ENCODE data around the gene TEN1. TPM values are rescaled to one million over a fixed set of nuclear protein-coding genes. Genes with fewer than 3 reads are reported as not detected.
A peak's percentile ranks its signal among the peaks of the same experiment; 100 is the strongest.

TEN1 gene
- total and polyA plus RNA-seq, 2 of the 13 experiments (the other 11 are each of a cell fraction or from before 2014, with no cell fraction given): 18.0 to 21.3 TPM

DNA sequence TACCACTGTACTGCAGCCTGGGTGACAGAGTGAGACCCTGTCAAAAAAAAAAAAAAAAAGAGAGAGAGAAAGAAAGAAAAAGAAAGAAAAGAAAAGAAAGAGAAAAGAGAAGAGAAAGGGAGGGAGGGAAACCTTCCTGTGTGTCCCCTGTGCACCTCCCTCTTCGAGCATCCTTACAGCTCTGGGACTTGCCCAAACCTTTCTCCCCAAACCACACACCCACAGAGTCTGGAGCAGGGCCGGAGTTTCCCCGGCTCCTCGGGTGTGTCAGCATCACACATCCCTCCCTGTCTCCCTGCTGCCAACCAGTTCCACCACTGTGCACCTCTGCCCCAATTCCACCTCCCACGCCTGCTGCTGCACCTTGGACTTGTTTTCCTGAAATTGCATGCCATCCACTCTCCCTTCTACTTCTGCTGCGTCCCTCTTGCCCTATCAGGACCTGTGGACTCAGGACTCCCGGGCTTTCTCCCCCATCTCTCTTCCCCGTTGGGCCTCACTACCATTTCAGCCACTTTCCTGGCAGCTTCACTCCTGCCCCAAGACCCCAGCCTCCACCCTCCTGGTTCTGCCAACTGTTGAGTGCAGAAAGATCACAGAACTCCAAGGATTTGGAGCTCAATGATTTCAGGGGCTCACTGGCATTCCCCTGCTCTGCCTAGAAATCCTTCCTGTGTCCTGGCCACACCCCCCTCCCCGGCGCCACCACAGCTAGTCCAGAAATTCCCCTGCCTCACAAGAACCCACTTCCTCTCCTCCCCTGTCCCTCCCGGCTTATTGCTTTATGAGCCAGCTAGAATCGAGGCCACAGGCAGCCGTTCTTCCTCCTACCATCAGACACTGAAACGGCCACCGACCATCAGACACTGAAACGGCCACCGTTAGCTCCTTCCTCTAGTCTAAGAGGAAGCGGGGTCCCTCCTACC is 17.9 kb downstream of the TEN1 start (continued):
- TF ChIP-seq, protein P1, sequence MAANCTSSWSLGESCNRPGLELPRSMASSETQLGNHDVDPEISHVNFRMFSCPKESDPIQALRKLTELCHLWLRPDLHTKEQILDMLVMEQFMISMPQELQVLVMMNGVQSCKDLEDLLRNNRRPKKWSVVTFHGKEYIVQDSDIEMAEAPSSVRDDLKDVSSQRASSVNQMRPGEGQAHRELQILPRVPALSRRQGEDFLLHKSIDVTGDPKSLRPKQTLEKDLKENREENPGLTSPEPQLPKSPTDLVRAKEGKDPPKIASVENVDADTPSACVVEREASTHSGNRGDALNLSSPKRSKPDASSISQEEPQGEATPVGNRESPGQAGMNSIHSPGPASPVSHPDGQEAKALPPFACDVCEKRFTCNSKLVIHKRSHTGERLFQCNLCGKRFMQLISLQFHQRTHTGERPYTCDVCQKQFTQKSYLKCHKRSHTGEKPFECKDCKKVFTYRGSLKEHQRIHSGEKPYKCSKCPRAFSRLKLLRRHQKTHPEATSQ (CRISPR knock-in tag; IDR thresholded peaks at IDR 0.05; ENCODE audit: borderline replicate concordance): no peak
- TF ChIP-seq MATR3 (CRISPR knock-in tag; IDR thresholded peaks at IDR 0.05) (no peak), BRD4 (CRISPR knock-in tag; IDR thresholded peaks at IDR 0.05) (peak; percentile 68; the same call in 1 of the 2 replicates), ZNF678 (CRISPR knock-in tag; IDR thresholded peaks at IDR 0.05) (no peak), ELF1 (CRISPR knock-in tag; IDR thresholded peaks at IDR 0.05) (peak; percentile 47; the same call in 1 of the 2 replicates), FOXP1 (IDR thresholded peaks at IDR 0.05) (no peak), FOXP1 (CRISPR knock-in tag; IDR thresholded peaks at IDR 0.05) (peak; percentile 82), ZNF550 (CRISPR knock-in tag; IDR thresholded peaks at IDR 0.05; ENCODE audit: borderline replicate concordance) (no peak), FOXK1 (CRISPR knock-in tag; IDR thresholded peaks at IDR 0.05; ENCODE audit: borderline replicate concordance, low read depth) (peak; percentile 72; the same call in 1 of the 2 replicates), AKAP8 (CRISPR knock-in tag; IDR thresholded peaks at IDR 0.05) (no peak; the same call in 1 of the 2 replicates), RAD21 (CRISPR knock-in tag; IDR thresholded peaks at IDR 0.05) (no peak), SNAI1 (CRISPR knock-in tag; IDR thresholded peaks at IDR 0.05; ENCODE audit: borderline replicate concordance) (no peak), NFE2L1 (CRISPR knock-in tag; IDR thresholded peaks at IDR 0.05; ENCODE audit: borderline replicate concordance) (no peak)
- TF ChIP-seq, protein P2, sequence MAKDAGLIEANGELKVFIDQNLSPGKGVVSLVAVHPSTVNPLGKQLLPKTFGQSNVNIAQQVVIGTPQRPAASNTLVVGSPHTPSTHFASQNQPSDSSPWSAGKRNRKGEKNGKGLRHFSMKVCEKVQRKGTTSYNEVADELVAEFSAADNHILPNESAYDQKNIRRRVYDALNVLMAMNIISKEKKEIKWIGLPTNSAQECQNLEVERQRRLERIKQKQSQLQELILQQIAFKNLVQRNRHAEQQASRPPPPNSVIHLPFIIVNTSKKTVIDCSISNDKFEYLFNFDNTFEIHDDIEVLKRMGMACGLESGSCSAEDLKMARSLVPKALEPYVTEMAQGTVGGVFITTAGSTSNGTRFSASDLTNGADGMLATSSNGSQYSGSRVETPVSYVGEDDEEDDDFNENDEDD (CRISPR knock-in tag; IDR thresholded peaks at IDR 0.05; ENCODE audit: borderline replicate concordance): peak; percentile 36; the same call in 1 of the 2 replicates
- TF ChIP-seq, protein P3, sequence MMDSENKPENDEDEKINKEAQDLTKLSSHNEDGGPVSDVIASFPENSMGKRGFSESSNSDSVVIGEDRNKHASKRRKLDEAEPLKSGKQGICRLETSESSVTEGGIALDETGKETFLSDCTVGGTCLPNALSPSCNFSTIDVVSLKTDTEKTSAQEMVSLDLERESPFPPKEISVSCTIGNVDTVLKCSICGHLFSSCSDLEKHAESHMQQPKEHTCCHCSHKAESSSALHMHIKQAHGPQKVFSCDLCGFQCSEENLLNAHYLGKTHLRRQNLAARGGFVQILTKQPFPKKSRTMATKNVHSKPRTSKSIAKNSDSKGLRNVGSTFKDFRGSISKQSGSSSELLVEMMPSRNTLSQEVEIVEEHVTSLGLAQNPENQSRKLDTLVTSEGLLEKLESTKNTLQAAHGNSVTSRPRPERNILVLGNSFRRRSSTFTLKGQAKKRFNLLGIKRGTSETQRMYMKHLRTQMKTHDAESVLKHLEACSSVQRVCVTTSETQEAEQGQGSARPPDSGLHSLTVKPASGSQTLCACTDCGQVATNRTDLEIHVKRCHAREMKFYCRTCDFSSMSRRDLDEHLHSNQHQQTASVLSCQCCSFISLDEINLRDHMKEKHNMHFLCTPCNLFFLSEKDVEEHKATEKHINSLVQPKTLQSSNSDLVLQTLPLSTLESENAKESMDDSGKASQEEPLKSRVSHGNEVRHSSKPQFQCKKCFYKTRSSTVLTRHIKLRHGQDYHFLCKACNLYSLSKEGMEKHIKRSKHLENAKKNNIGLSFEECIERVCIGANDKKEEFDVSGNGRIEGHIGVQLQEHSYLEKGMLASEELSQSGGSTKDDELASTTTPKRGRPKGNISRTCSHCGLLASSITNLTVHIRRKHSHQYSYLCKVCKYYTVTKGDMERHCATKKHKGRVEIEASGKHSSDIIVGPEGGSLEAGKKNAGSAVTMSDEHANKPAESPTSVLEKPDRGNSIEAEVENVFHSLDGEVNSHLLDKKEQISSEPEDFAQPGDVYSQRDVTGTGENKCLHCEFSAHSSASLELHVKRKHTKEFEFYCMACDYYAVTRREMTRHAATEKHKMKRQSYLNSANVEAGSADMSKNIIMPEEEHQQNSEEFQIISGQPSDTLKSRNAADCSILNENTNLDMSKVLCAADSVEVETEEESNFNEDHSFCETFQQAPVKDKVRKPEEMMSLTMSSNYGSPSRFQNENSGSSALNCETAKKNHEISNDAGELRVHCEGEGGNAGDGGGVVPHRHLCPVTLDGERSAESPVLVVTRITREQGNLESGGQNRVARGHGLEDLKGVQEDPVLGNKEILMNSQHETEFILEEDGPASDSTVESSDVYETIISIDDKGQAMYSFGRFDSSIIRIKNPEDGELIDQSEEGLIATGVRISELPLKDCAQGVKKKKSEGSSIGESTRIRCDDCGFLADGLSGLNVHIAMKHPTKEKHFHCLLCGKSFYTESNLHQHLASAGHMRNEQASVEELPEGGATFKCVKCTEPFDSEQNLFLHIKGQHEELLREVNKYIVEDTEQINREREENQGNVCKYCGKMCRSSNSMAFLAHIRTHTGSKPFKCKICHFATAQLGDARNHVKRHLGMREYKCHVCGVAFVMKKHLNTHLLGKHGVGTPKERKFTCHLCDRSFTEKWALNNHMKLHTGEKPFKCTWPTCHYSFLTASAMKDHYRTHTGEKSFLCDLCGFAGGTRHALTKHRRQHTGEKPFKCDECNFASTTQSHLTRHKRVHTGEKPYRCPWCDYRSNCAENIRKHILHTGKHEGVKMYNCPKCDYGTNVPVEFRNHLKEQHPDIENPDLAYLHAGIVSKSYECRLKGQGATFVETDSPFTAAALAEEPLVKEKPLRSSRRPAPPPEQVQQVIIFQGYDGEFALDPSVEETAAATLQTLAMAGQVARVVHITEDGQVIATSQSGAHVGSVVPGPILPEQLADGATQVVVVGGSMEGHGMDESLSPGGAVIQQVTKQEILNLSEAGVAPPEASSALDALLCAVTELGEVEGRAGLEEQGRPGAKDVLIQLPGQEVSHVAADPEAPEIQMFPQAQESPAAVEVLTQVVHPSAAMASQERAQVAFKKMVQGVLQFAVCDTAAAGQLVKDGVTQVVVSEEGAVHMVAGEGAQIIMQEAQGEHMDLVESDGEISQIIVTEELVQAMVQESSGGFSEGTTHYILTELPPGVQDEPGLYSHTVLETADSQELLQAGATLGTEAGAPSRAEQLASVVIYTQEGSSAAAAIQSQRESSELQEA (CRISPR knock-in tag; IDR thresholded peaks at IDR 0.05; ENCODE audit: not compliant biosample characterization): peak; percentile 63
- TF ChIP-seq, protein P4, sequence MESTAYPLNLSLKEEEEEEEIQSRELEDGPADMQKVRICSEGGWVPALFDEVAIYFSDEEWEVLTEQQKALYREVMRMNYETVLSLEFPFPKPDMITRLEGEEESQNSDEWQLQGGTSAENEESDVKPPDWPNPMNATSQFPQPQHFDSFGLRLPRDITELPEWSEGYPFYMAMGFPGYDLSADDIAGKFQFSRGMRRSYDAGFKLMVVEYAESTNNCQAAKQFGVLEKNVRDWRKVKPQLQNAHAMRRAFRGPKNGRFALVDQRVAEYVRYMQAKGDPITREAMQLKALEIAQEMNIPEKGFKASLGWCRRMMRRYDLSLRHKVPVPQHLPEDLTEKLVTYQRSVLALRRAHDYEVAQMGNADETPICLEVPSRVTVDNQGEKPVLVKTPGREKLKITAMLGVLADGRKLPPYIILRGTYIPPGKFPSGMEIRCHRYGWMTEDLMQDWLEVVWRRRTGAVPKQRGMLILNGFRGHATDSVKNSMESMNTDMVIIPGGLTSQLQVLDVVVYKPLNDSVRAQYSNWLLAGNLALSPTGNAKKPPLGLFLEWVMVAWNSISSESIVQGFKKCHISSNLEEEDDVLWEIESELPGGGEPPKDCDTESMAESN (CRISPR knock-in tag; conservative IDR thresholded peaks at IDR 0.05): no peak

Data from HepG2 (cell line).